SK-N-SH (cell line): ENCODE data around the gene NSDHL.

ENCODE experiments used
- CTCF ChIP-seq: fragments of 200-600 bp; sonication (generic); IDR thresholded peaks from 2 replicates; pipeline ENCODE4 v1.6.1; 2017; ENCODE audit warnings: antibody characterized with exemption, mild to moderate bottlenecking, moderate library complexity
- FOSL2 ChIP-seq: IDR thresholded peaks from 2 replicates; pipeline ENCODE4 v1.4.0; 2012; ENCODE audit warnings: low read depth, mild to moderate bottlenecking, moderate library complexity, borderline replicate concordance
- MAX ChIP-seq: IDR thresholded peaks from 2 replicates; pipeline ENCODE4 v1.4.0; 2012; ENCODE audit warnings: low read depth
- PBX3 ChIP-seq: IDR thresholded peaks from 2 replicates; pipeline ENCODE4; 2012
- REST ChIP-seq: IDR thresholded peaks from 2 replicates; pipeline ENCODE4 v1.6.1; 2012; ENCODE audit warnings: mild to moderate bottlenecking, low read depth, low read length, moderate library complexity

GRCh38 chrX:152822383-152823086 lies 8.3 kb upstream of the NSDHL start:
- TF ChIP-seq CTCF (no peak), FOSL2 (no peak), MAX (no peak), PBX3 (no peak), REST (no peak)
